HG03521 (cell line): ENCODE measurements around the gene MAP3K14.
"Not testable (repeated sequence)": the region's sequence is repeated elsewhere in the genome, so short reads cannot be mapped to it uniquely, and the experiment has no call there.

ENCODE experiments used
- ATAC-seq: cut with Tn5 transposase; IDR thresholded peaks from one replicate; pipeline ENCODE4 v1.9.1; 2021; ENCODE audit warnings: mild to moderate bottlenecking, moderate library complexity; ENCODE audit not compliant: unreplicated experiment

The MAP3K14 gene

GRCh38 chr17:45316434-45317110 lies at the start of gene MAP3K14:
MAP3K14 (minus strand) TSS chr17:45317020; CDS start chr17:45290745, 26,275 bp downstream.
- ATAC-seq: no peak

GRCh38 chr17:45366049-45366448 lies 49.2 kb upstream of the MAP3K14 start:
- ATAC-seq: no peak

- no peak for ATAC-seq
Observed at GRCh38 chr17:45364531-45365390, 47.9 kb upstream of the MAP3K14 start.

- ATAC-seq: no peak
Observed at GRCh38 chr17:45363498-45363897, 46.7 kb upstream of the MAP3K14 start.

- no peak for ATAC-seq
Observed at GRCh38 chr17:45361976-45362375, 45.2 kb upstream of the MAP3K14 start.

GRCh38 chr17:45361451-45361850 lies 44.6 kb upstream of the MAP3K14 start:
- no peak for ATAC-seq

GRCh38 chr17:45357364-45357997 lies 40.7 kb upstream of the MAP3K14 start:
- ATAC-seq: no peak

- ATAC-seq: no peak
Observed at GRCh38 chr17:45355087-45355486, 38.3 kb upstream of the MAP3K14 start.

- no peak for ATAC-seq
Observed at GRCh38 chr17:45353043-45353442, 36.2 kb upstream of the MAP3K14 start.

- no peak for ATAC-seq
Observed at GRCh38 chr17:45351831-45352230, 35.0 kb upstream of the MAP3K14 start.

- no peak for ATAC-seq
Observed at GRCh38 chr17:45347444-45347843, 30.6 kb upstream of the MAP3K14 start.

- ATAC-seq: no peak
Observed at GRCh38 chr17:45346216-45347015, 29.6 kb upstream of the MAP3K14 start.

- ATAC-seq: no peak
Observed at GRCh38 chr17:45345554-45346215, 28.9 kb upstream of the MAP3K14 start.

GRCh38 chr17:45345246-45345553 lies 28.4 kb upstream of the MAP3K14 start:
- ATAC-seq: no peak

GRCh38 chr17:45343967-45344664 lies 27.3 kb upstream of the MAP3K14 start:
- not testable (repeated sequence) for ATAC-seq

GRCh38 chr17:45342871-45343526 lies 26.2 kb upstream of the MAP3K14 start:
- no peak for ATAC-seq

GRCh38 chr17:45342306-45342705 lies 25.5 kb upstream of the MAP3K14 start:
- ATAC-seq: no peak

- no peak for ATAC-seq
Observed at GRCh38 chr17:45341533-45342158, 24.8 kb upstream of the MAP3K14 start.
